GM19193 (cell line): ENCODE results near the gene FLT1.

Experiments
- POLR2A ChIP-seq: IDR thresholded peaks from 4 replicates; pipeline ENCODE4 v1.6.1; 2011; ENCODE audit not compliant: insufficient read depth, insufficient read length; ENCODE audit errors: extremely low read depth

The FLT1 gene

DNA sequence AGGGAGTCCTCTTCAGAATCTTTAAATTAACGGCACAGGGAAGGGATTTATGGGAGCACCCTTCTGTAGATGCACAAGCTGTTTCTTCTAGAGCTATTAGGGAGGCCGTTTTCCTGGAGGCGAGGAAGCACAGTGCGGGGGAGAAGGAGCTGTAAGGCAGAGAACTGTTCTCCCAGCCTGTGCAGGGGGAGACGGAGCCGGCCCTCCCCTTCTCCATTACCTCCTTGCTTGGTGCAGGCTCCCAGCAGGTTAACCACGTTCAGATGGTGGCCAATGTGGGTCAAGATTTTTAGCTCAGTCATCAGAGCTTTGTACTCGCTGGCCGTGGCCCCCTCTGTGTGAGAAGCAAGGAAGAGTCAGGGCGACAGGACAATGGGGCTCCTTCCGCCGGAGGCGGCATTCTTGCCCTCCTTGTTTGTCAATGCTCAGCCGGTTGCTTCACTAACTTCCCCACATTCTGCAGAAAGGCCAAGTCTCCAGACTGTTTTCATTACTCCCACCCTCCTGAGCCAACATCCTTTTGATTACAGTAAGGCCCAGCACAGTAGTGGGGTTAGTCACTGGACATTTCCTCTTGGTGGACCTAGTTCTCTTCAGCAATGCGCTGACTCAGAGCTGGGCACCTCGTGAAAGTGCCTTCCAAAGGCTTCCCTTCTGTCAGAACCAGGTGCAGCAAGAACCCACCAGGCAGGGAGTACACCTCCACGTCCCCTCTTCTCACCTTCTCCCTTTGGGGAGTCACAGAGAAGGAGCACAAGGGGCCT lies 165.4 kb downstream of the FLT1 start:
- TF ChIP-seq POLR2A, result no peak

DNA sequence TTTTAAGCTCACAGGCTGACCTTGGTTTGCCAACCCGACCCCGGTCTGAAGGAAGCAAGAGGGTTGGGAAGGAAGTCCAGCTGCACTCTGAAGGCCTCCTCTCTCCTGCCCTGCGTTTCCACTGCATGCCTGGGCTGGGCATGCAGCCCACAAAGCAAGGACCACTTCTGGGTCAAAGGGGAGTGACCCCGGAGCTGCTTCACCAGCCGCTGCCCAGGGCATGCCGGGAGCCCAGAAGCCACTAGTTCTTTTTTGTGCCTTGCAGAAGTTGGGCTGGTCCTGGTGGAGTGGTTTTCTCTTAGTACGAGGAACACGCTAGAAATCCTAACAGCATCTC lies 166.7 kb downstream of the FLT1 start:
- TF ChIP-seq POLR2A, result no peak

DNA sequence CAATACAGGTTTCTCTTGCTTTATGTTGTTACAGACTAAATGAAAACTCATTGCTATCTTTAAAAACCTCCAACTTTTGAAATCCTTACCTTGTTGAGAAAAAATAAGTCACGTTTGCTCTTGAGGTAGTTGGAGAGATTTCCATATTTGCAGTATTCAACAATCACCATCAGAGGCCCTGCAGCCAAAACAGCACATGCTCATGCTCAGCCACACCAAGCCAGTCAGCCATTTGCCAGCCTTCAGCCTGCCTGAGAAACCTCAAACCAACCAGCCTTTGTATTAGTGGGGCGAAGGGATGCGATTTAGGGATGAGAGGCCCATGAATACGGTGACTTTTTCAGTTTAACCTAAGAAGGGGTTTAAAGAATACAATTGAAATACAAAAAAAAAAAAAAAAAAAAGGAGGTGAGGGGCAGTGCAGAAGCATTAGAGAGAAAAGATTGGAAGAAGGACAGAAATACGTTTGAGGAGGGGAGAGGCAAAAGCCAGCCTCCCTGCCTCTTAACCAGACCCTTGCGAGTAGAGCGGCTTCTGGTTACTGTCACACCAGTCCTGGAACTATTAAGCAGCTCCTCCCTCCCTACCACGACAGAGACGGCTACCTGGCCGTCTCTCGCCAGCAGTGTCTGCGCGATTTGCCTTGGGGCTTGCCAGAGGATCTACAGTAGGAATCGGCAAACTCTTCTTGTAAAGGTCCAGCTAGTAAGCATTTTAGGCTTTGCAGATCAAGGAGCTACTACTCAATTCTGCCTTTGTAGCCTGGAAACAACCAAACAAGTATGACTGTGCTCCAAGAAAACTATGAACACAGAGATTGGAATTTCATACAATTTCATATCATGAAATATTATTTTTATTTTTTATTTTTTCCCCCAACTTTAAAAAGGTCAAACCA lies 167.3 kb downstream of the FLT1 start:
- no peak for TF ChIP-seq POLR2A

DNA sequence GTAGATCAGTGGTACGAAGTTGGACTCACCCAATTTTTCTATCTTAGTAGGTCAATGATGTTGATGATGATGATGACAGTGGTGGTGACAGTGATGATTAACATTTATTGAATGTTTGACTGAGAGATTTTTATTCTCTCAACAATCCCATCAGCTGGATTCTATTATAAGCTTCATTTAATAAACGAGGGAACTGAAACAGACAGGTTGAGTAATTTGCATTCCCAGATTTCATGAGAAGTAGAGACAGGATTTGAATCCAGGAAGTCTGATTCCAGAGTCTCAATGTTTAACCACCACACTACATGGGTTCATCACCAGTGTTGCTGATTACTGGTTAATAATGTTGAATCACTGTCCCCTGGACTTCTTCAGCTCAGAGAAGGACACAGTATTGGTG lies 168.9 kb downstream of the FLT1 start:
- no peak for TF ChIP-seq POLR2A

DNA sequence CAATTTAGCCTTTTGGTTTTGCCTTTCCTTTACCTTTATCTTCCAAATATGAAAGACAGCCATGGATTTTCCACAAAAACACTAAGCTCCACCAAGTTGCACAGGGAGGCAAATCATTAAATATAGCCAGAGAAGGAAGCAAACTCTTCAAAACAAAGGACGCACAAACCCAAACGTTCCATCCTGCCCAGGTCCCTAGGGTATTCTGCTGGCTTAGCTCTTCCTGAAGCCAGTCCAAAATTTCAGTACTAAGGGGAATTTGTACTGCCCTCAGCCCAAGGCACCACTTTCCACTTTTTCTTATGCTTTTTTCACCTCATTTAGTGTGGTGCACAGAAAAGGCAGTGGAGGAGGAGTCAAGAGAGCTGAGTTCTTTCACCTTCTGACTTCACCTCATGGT lies 169.9 kb downstream of the FLT1 start:
- no peak for TF ChIP-seq POLR2A

DNA sequence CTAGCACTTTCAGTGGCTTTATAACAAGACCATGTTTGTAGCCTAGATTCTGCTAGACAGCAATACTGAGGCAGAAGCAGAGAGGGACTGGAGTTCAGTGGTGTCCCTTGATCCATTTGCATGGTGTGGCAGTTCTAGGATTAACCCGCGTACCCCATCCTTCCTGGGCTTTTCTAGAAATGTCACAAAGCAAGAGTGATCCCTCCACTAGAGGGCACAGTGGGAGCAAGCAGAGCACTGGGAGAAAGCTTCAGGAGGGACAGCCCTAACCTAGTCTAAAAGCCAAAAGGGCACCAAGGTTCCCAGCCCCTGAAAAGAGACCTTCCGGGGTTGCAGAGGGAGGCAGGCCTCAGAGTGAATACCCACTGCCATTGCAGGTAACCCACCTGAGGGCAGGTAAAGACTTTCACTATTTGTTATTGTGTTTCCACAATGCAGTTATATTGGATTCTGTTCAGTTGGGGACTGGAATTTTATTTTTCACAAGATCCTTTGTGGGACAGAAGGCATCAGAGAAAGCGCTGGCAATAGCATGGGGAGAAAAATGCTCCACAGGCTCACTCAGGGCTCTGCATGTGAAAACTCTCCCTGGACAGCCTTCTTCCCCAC lies 170.6 kb downstream of the FLT1 start:
- TF ChIP-seq POLR2A, result no peak

DNA sequence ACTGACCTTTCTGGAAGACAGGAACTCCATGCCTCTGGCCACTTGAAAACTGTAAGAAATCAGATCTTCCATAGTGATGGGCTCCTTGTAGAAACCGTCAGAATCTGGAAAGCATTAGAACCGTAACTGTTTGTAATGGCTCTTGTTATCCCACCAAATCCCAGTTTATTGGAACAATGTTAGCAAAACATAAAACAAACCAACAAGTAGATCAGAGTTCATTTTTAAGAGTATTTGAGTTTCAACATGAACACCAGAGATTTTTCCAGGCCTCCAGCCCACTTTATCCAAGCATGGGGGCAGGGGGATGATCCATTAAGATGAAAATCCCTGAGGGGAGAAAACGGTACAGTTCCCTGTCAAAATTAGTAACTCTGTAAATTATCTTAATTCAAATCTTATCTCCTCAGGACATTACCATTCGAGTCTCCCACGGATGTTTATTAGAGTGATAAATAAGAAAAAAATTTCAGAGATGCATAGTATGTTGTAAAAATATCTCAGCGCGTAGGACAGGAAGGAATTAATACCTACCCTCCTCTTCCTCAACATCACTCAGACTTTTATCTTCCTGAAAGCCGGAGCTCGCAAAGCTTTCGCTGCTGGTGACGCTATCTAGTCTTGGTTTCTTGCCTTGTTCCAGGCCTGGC lies 172.5 kb downstream of the FLT1 start:
- TF ChIP-seq POLR2A, result no peak

DNA sequence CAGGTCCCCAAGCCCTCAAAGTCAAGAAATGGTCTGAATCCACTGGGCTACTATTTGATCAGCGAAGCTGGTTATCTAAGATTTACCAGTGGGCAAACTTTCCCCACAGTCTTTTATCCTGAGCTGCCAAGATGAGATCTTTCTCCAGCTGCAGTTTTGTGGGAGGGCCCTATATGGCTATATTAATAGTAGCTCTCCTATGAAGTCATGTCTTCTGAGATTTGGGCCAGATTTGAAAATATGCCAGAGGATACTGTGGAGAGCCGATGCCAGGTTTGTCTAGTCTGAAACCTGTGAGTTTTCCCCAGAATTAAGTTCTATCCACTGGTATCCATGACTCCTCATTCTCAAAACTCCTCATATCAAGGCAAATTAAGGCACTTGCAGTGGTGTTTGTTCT lies 173.2 kb downstream of the FLT1 start:
- TF ChIP-seq POLR2A, result no peak

DNA sequence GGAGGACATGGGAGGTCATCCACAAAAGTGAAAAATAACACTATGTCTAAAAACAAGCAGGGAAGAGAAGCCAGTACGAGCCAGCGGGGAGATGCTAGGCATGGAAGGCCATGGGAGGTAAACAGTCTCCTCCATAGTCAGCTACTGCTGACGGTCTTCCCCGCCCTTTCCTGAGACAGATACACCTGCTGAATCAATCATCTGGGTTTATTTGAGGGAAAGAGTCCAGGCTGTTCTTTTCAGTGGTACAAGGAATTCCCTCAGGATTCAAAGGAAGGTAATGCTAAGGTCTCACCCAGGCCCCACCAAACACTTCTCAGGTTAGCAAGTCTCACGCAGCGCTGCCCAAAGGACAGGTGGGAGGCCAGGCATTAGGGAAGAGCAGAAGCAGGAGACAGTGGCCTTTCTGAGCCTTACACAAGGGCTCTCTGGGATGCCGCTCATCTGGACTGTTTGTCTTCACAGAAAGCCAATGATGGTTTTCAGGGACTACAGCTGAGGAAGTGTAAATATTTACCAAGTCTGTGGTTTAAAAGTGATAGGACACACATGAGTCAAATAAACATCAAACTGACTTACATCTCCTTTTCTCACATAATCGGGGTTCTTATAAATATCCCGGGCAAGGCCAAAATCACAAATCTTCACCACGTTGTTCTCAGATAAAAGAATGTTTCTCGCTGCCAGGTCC lies 173.9 kb downstream of the FLT1 start:
- TF ChIP-seq POLR2A, result no peak

DNA sequence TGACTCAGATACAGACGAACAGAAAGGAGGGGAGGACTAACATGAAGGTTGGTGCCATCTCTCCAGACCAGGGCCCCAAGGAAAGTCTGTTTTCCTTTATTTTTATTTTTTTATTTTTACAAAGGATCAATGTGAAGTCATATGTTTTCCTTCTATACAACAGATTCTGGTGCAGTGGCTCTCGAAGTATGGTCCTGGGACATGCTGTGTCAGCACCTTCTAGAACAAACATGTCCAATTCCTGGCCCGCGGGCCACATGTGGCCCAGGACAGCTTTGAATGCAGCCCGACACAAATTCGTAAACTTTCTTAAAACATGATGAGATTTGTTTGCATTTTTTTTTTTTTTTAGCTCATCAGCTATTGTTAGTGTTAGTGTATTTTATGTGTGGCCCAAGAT lies 174.7 kb downstream of the FLT1 start:
- no peak for TF ChIP-seq POLR2A

DNA sequence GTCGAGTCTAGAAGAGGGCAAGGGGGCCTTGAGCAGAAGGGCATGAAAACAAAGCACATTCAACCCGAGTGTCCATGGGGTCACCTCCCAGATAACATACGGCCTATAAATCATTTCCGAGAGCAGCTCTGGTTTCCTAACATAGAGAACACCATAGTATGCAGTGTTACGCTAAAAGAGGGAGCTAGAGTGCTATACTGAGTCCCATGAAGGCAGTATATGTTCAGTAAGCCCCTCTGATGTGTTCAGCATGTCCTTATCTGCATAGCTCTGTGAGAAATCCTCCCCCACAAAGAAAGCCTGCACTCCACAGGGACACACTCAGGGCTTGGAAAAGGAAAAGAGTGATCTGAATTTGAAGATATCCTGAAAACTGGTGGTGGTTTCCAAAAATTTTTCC lies 175.4 kb downstream of the FLT1 start:
- TF ChIP-seq POLR2A, result no peak

DNA sequence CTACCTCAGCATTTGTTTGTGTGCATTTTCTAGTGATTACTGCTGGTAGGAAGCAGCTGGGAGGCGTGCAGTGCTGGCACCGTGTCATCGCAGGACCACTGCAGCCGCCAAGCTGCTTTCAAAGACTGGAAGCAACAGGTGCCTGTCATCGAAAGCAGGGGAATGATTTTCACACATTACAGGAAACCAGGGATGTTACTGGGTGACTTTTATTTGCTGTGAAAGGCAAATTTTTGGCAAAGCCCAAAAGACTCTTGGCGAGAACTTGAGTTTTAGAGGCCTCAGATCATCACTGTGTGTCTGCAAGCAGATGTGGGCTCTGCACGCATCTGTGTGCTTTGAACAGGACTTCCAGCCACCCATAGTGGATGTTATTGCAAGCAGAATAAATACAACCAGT lies 176.4 kb downstream of the FLT1 start:
- TF ChIP-seq POLR2A, result no peak

DNA sequence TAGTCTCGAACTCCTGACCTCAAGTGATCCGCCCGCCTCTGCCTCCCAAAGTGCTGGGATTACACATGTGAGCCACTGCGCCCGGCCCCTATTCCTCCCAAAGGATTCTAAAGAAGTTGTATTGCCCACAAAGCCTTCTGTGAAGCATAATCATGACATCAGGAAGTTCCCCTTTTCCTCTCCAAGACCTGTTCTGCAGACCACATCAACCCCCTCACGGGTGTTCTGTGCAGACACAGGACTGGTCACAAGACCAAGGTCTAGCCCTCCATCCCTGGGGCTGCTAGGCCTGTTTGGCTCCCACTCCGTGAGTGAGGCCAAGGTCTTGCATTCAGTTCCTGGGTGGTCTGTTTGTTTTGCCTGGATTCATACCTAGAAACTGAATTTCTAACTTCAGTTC lies 178.1 kb downstream of the FLT1 start:
- no peak for TF ChIP-seq POLR2A

DNA sequence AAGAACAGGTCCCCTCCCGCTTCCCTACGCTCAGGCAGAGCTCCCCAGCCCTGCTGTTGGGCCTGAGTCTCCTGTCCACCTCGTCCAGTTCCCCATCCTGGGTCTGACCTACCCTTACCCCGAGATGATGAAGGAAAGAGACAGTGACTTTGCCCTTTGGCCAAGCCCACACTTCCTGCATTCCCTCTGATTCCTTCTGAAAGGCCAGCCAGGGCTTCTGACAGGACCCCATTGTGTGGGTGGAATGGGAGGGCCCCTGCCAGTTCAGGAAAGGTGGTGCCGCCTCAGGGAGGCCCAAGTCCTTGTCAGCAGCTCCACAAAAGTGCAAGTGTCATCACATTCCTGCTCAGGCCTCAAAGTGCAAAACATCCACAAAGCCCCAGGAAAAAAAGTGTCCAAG lies 178.8 kb downstream of the FLT1 start:
- TF ChIP-seq POLR2A, result no peak

DNA sequence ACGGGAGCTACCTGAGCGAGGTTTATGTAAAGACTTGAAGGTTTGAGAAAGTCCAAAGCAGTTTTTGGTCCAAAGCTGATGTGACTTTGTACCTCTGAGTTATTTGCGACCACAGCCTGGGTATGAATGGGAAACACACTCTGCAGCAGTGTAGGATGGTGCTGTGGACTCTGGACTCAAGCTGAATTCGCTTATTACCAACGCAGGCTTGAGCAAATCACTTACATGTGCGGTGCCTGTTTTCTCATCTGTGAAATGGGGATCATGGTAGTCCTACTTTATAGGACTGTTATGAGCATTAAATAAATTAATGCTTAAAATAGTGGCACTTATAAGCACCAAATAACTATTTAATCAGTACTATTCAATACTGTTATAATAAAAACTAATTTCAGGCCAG lies 180.0 kb downstream of the FLT1 start:
- TF ChIP-seq POLR2A, result no peak

DNA sequence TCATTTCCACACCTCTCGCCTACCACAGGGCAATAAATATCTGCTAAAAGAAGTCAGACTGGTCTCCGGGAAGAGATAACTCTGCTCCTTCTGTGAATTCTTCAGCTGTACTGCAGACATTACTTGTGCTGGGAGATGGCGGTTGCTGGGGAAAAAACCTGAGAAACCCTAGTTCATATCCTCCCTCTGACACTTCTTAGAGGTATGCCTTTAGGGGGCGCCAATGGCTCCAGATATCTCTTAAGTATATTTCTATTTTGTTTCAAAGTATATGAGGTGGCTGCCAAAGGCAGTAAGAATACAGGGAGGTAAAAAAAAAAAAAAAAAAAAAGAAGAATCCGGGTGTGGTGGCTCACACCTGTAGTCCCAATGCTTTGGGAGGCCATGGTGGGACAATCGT lies 181.3 kb downstream of the FLT1 start:
- TF ChIP-seq POLR2A, result no peak

DNA sequence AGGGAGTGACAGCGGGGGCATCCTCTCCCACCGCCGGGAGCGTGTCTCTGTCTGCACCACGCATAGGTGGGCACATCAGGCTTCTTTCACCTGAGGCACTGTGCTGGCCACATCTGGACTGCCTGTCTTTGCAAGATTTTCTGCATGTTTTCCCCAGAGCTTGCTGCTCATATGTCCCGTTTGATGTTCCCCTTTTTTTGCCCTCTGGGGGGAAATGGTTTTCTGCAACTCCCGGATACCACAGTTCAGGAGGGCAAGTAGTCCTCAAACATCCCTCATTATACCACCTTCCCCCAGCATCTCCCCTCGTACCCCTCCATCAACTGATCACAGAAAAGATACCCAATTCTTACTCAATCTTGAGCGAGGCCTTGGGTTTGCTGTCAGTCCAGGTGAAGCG lies 188.6 kb downstream of the FLT1 start:
- no peak for TF ChIP-seq POLR2A
